ENCODE measurements around the gene VCAN. TPM values are rescaled to one million over a fixed set of nuclear protein-coding genes. Genes with fewer than 3 reads are reported as not detected.

The VCAN gene
- total RNA-seq, 1 donor from 2014 or later, result 431 TPM

DNA sequence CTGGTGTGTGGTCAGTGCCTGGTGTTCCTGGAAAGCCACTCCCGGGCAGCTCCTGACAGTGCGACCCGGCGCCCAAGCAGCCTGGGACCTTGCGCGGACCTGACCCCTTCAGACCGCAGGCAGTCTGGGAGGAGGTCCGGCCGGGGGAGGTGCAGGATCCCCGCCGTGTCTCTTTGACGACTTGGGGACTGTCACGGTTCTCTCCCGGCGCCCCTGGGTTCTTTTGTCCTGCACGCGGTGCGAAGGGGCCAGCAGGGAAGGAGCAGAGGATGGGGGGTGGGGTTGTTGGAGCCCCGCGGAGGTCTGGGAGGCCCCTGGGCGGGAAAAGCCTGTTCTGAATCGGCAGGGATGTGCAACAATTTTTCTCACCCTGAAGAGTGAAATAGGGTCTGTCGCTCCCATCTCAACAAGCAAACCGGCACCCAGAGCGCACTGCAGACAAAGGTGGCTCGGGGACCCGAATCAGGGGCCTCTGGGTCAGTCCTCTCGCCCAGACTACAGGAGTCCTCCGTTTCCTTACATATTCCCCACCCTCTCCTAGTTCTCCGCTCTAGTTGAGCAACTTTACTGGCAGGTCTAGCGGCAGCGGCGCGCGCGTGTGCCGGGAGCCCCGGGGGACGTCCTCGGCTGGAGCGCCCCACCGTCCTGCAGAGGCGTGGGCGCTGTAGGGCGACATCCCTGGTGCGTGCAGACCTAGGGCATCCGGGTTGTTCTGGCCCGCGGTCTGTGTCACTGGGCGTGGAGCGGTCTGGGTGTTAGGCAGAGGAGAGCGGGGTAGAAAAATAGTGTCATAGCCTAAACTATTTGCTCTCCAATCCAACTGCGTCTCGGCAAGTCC lies 1.2 kb downstream of the VCAN start:
- H3K36me3 ChIP-seq (ENCODE audit: insufficient read depth, low read length), result no peaks in the 10 kb centered on the region
- peaks cover 61% of the 10 kb centered on the region for H3K79me2 ChIP-seq (ENCODE audit: insufficient read depth, low read length)
- H3K4me1 Mint-ChIP-seq (ENCODE audit: low read depth, unreplicated experiment), result peaks cover 16% of the 10 kb centered on the region
- peaks cover 1% of the 10 kb centered on the region for H3K36me3 Mint-ChIP-seq (ENCODE audit: low read depth, unreplicated experiment)
- H3K27me3 Mint-ChIP-seq (ENCODE audit: low read depth, unreplicated experiment), result no peaks in the 10 kb centered on the region
- peak overlapping the region; percentile 96 for H3K9ac ChIP-seq (ENCODE audit: low read length)
- DNase-seq (ENCODE audit: low read depth) (no peak), FAIRE-seq (no peak)
- H3K9me3 ChIP-seq (ENCODE audit: insufficient read depth, low read depth, low read length), result no peaks in the 10 kb centered on the region
- peak overlapping the region; percentile 88 for H3K4me2 ChIP-seq (ENCODE audit: low read length)
- peak overlapping the region; percentile 94 for H3K4me3 ChIP-seq (ENCODE audit: insufficient read depth, low read depth, low read length)
- peak overlapping the region; percentile 41 for H2AFZ ChIP-seq (ENCODE audit: low read depth, low read length)
- H3K27ac Mint-ChIP-seq (ENCODE audit: unreplicated experiment), result peak overlapping the region; percentile 96
- peaks cover 21% of the 10 kb centered on the region for H3K4me1 ChIP-seq (ENCODE audit: insufficient read depth, low read length)
- peak overlapping the region; percentile 95 for H3K27ac ChIP-seq (ENCODE audit: low read depth, low read length)
- TF ChIP-seq, protein P1, sequence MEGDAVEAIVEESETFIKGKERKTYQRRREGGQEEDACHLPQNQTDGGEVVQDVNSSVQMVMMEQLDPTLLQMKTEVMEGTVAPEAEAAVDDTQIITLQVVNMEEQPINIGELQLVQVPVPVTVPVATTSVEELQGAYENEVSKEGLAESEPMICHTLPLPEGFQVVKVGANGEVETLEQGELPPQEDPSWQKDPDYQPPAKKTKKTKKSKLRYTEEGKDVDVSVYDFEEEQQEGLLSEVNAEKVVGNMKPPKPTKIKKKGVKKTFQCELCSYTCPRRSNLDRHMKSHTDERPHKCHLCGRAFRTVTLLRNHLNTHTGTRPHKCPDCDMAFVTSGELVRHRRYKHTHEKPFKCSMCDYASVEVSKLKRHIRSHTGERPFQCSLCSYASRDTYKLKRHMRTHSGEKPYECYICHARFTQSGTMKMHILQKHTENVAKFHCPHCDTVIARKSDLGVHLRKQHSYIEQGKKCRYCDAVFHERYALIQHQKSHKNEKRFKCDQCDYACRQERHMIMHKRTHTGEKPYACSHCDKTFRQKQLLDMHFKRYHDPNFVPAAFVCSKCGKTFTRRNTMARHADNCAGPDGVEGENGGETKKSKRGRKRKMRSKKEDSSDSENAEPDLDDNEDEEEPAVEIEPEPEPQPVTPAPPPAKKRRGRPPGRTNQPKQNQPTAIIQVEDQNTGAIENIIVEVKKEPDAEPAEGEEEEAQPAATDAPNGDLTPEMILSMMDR (IDR thresholded peaks at IDR 0.05; ENCODE audit: insufficient read depth, low read depth, low read length), result no peak
- no peak for TF ChIP-seq EZH2 (IDR thresholded peaks at IDR 0.05; ENCODE audit: insufficient read depth, low read length)
- H3K4me3 Mint-ChIP-seq (ENCODE audit: unreplicated experiment), result peak overlapping the region; percentile 91
- peaks cover 19% of the 10 kb centered on the region for H4K20me1 ChIP-seq (ENCODE audit: insufficient read depth, low read length)
- H3K9me3 Mint-ChIP-seq (ENCODE audit: unreplicated experiment), result no peaks in the 10 kb centered on the region
- H3K27me3 ChIP-seq (ENCODE audit: insufficient read depth, low read length), result peaks cover 5% of the 10 kb centered on the region

DNA sequence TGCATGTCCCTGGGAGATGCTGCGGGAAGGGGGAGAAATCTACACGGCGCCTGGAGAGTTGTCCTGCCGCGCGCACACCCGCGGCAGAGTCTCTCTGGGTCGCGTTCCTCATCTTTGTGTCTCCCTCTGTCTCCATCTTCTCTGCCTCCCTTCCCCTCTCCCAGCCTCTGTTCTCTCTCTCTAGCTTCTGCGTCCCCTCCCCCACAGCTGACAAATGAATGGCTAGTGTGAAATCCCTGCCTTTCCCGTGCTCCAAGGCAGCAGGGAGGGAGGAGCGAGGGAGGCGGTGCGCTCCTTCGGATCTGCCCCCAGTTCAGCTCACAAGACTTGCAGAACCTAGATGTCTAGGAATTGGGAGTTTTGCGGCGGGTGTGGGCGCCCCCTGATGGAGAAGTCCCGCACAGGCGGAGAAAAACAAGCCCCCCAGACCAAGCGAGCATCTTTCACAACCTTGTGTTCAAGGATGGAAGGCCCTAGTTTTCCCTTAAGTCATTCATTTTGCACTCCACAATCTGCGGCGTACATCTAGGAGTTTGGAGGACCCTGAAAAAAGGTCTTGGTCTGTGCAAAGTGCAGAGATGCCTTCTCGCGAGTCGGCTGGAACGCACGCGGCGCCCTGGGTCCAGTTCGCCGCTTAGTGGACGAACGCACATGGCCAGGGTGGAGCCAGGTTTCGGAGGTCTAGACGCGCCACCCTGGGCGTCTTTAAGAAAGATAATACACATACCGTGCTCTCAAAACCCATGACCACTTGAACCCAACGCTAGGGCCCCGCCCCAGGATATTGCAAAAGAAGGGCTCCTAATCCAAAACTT lies 2.0 kb downstream of the VCAN start:
- Histone ChIP-seq H3K27ac (ENCODE audit: low read depth, low read length) (peak overlapping the region; percentile 95), H3K4me1 (ENCODE audit: insufficient read depth, low read length) (peaks cover 21% of the 10 kb centered on the region), H3K79me2 (ENCODE audit: insufficient read depth, low read length) (peaks cover 69% of the 10 kb centered on the region), H3K27me3 (ENCODE audit: insufficient read depth, low read length) (peaks cover under 1% of the 10 kb centered on the region), H3K9ac (ENCODE audit: low read length) (peak overlapping the region; percentile 96), H3K4me3 (ENCODE audit: insufficient read depth, low read depth, low read length) (peak overlapping the region; percentile 94), H4K20me1 (ENCODE audit: insufficient read depth, low read length) (peaks cover 19% of the 10 kb centered on the region), H2AFZ (ENCODE audit: low read depth, low read length) (peak overlapping the region; percentile 51), H3K4me2 (ENCODE audit: low read length) (peak overlapping the region; percentile 88), H3K9me3 (ENCODE audit: insufficient read depth, low read depth, low read length) (no peaks in the 10 kb centered on the region), H3K36me3 (ENCODE audit: insufficient read depth, low read length) (peaks cover 3% of the 10 kb centered on the region)
- no peak for TF ChIP-seq EZH2 (IDR thresholded peaks at IDR 0.05; ENCODE audit: insufficient read depth, low read length)
- TF ChIP-seq, protein P1 (IDR thresholded peaks at IDR 0.05; ENCODE audit: insufficient read depth, low read depth, low read length), result peak; percentile 82
- Mint-ChIP-seq H3K4me3 (ENCODE audit: unreplicated experiment) (peak overlapping the region; percentile 91), H3K36me3 (ENCODE audit: low read depth, unreplicated experiment) (peaks cover 2% of the 10 kb centered on the region), H3K27me3 (ENCODE audit: low read depth, unreplicated experiment) (no peaks in the 10 kb centered on the region), H3K9me3 (ENCODE audit: unreplicated experiment) (no peaks in the 10 kb centered on the region), H3K27ac (ENCODE audit: unreplicated experiment) (peak overlapping the region; percentile 96), H3K4me1 (ENCODE audit: low read depth, unreplicated experiment) (peaks cover 18% of the 10 kb centered on the region)
- DNase-seq (ENCODE audit: low read depth) (peak; percentile 97), FAIRE-seq (peak; percentile 45)

Data from astrocyte (in vitro differentiated cells and primary cell).